IPS-18a (cell line): ENCODE results near the gene DDX52.
A peak's percentile ranks its signal among the peaks of the same experiment; 100 is the strongest.

Source experiments
- H3K27ac ChIP-seq: one replicate; pipeline ENCODE4 v1.5.1; 2013; ENCODE audit warnings: low read length
- H3K27me3 ChIP-seq: one replicate; pipeline ENCODE4 v1.6.1; 2013; ENCODE audit warnings: mild to moderate bottlenecking, low read length; ENCODE audit not compliant: control insufficient read depth, insufficient read depth
- H3K36me3 ChIP-seq: one replicate; pipeline ENCODE4 v1.6.1; 2013; ENCODE audit warnings: low read depth, low read length; ENCODE audit not compliant: control insufficient read depth
- H3K4me1 ChIP-seq: one replicate; pipeline ENCODE4 v1.6.1; 2013; ENCODE audit warnings: low read depth, low read length; ENCODE audit not compliant: control insufficient read depth
- H3K4me3 ChIP-seq: one replicate; pipeline ENCODE4 v1.5.1; 2013; ENCODE audit warnings: low read length
- H3K9ac ChIP-seq: one replicate; pipeline ENCODE4 v1.6.1; 2013; ENCODE audit warnings: mild to moderate bottlenecking, low read length, moderate library complexity
- H3K9me3 ChIP-seq: one replicate; pipeline ENCODE4 v1.6.1; 2013; ENCODE audit warnings: low read depth, low read length; ENCODE audit not compliant: control insufficient read depth

DDX52 gene

GRCh38 chr17:37608351-37609169 lies 34.7 kb downstream of the DDX52 start:
- H3K27me3 ChIP-seq: no peaks in the 10 kb centered on the region
- peaks cover 13% of the 10 kb centered on the region for H3K36me3 ChIP-seq
- H3K4me3 ChIP-seq: peak overlapping the region; percentile 96
- H3K27ac ChIP-seq: no peak overlapping the region
- peak overlapping the region; percentile 83 for H3K9ac ChIP-seq
- no peaks in the 10 kb centered on the region for H3K4me1 ChIP-seq
- no peaks in the 10 kb centered on the region for H3K9me3 ChIP-seq

- peaks cover 5% of the 10 kb centered on the region for H3K36me3 ChIP-seq
- peak overlapping the region; percentile 96 for H3K4me3 ChIP-seq
- H3K4me1 ChIP-seq: no peaks in the 10 kb centered on the region
Measured at GRCh38 chr17:37607637-37608331, 35.5 kb downstream of the DDX52 start.

DNA sequence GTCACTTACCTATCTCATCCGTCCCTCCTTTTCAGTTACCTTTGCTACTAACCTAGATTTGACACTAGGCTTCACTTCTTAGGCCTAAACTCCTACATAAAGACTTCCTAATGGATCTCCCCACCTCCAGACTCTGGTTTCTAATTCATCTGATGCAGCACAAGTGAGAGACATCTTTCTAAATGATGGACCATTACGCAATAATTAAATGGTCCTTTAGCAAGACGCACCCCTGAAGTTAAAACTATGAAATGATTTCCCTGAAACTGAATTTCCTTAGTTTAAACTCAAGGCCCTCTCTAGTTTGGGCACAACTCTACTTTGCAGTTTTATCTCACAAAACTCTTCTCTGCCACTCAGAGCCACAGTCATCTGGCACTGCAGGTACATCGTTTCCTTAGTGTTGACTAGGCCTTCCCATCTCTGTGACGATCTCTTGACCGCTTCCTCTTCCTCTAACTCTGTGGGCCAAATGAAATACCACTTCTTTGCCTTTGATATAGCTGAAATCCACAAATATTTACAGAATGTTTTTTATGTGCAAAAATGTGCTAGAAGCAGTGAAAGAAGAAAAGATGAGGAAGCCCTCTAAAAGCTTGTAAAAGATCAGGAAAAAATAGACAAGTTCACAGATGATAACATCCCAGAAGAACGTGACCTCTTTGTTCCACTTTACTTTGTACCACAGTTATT lies 37.3 kb downstream of the DDX52 start:
- H3K36me3 ChIP-seq: no peaks in the 10 kb centered on the region
- H3K4me1 ChIP-seq: no peaks in the 10 kb centered on the region
- no peak overlapping the region for H3K4me3 ChIP-seq
- no peak overlapping the region for H3K9ac ChIP-seq
- no peaks in the 10 kb centered on the region for H3K9me3 ChIP-seq
- H3K27me3 ChIP-seq: no peaks in the 10 kb centered on the region
- H3K27ac ChIP-seq: no peak overlapping the region

More at GRCh38 chr17:37607637-37608331, 35.5 kb downstream of the DDX52 start:
- Histone ChIP-seq H3K9ac (peak overlapping the region; percentile 83), H3K27me3 (no peaks in the 10 kb centered on the region), H3K27ac (no peak overlapping the region), H3K9me3 (no peaks in the 10 kb centered on the region)

- Histone ChIP-seq H3K4me1 (no peaks in the 10 kb centered on the region), H3K4me3 (no peak overlapping the region), H3K27ac (no peak overlapping the region), H3K9me3 (no peaks in the 10 kb centered on the region), H3K36me3 (no peaks in the 10 kb centered on the region), H3K27me3 (no peaks in the 10 kb centered on the region), H3K9ac (no peak overlapping the region)
Measured at GRCh38 chr17:37605081-37605480, 38.2 kb downstream of the DDX52 start.

DNA sequence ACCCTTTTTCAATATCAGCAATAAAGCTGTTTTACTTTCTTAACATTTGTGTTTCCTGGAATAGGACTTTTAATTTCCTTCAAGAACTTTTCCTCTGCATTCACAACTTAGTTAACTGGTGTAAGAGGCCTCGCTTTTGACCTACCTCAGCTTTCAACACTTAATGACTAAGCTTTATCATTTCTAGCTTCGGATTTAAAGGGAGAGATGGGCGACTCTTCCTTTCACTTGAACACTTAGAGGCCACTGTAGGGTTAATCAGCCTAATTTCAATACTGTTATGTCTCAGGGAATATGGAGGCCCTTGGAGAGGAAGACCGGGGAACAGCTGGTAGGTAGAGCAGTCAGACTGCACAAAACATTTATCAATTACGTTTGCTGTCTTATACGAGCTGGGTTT lies 38.7 kb downstream of the DDX52 start:
- H3K9me3 ChIP-seq: no peaks in the 10 kb centered on the region
- no peaks in the 10 kb centered on the region for H3K36me3 ChIP-seq
- H3K4me1 ChIP-seq: no peaks in the 10 kb centered on the region
- no peak overlapping the region for H3K27ac ChIP-seq
- H3K4me3 ChIP-seq: no peak overlapping the region
- no peak overlapping the region for H3K9ac ChIP-seq
- no peaks in the 10 kb centered on the region for H3K27me3 ChIP-seq

GRCh38 chr17:37598145-37598544 lies 45.1 kb downstream of the DDX52 start:
- Histone ChIP-seq H3K4me3 (no peak overlapping the region), H3K27me3 (no peaks in the 10 kb centered on the region), H3K27ac (no peak overlapping the region), H3K9ac (no peak overlapping the region), H3K4me1 (no peaks in the 10 kb centered on the region), H3K36me3 (peaks cover 24% of the 10 kb centered on the region), H3K9me3 (no peaks in the 10 kb centered on the region)

DNA sequence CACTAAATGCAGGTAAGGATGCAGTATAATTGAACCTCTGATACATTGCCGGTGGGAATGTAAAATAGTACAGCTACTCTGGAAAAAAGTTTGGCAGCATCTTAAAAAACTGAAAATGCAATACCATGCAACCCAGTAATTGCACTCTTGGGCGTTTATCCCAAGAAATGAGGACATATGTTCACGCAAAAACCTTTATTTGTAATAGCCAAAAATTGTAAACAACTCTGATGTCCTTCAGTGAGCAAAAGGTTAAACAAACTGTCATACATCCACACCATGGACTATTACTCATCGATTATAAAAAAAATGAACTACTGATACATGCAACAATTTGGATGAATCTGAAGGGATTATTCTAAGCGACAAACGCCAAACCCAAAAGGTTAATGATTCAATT lies 51.0 kb downstream of the DDX52 start:
- Histone ChIP-seq H3K36me3 (peaks cover 14% of the 10 kb centered on the region), H3K27ac (no peak overlapping the region), H3K27me3 (no peaks in the 10 kb centered on the region), H3K4me3 (no peak overlapping the region), H3K4me1 (no peaks in the 10 kb centered on the region), H3K9ac (no peak overlapping the region), H3K9me3 (no peaks in the 10 kb centered on the region)

GRCh38 chr17:37585066-37585465 lies 58.2 kb downstream of the DDX52 start:
- Histone ChIP-seq H3K36me3 (peaks cover 35% of the 10 kb centered on the region), H3K4me3 (no peak overlapping the region), H3K27me3 (no peaks in the 10 kb centered on the region), H3K9ac (no peak overlapping the region), H3K27ac (no peak overlapping the region), H3K4me1 (no peaks in the 10 kb centered on the region), H3K9me3 (no peaks in the 10 kb centered on the region)

GRCh38 chr17:37576281-37576680 lies 67.0 kb downstream of the DDX52 start:
- Histone ChIP-seq H3K9me3 (no peaks in the 10 kb centered on the region), H3K4me3 (no peak overlapping the region), H3K9ac (no peak overlapping the region), H3K27ac (no peak overlapping the region), H3K27me3 (no peaks in the 10 kb centered on the region), H3K36me3 (peaks cover 4% of the 10 kb centered on the region), H3K4me1 (no peaks in the 10 kb centered on the region)

GRCh38 chr17:37574427-37574826 lies 68.8 kb downstream of the DDX52 start:
- no peak overlapping the region for H3K27ac ChIP-seq
- no peaks in the 10 kb centered on the region for H3K9me3 ChIP-seq
- H3K36me3 ChIP-seq: peaks cover 13% of the 10 kb centered on the region

DNA sequence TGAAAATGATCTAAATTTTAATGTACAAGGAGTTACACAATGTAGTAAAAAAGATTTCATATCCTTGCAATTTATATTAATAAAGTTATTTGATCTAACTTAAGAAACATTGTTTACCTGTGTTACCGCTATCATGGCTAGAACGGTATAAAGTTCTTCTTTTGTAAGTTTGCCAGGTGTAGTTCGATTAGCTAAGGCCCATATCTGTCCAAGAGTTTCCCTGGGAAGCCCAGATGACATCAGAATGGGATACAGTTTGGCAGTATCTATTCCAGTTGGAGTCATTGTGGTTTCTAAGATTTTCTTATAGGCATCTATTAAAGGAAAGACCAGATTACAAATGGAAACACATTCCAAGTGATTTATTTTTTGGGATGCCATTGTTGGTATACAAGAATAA lies 71.6 kb downstream of the DDX52 start:
- Histone ChIP-seq H3K27me3 (no peaks in the 10 kb centered on the region), H3K9ac (no peak overlapping the region), H3K36me3 (peaks cover 32% of the 10 kb centered on the region), H3K9me3 (no peaks in the 10 kb centered on the region), H3K4me3 (no peak overlapping the region), H3K4me1 (no peaks in the 10 kb centered on the region), H3K27ac (no peak overlapping the region)

More at GRCh38 chr17:37574427-37574826, 68.8 kb downstream of the DDX52 start:
- no peak overlapping the region for H3K9ac ChIP-seq
- no peaks in the 10 kb centered on the region for H3K27me3 ChIP-seq
- H3K4me1 ChIP-seq: no peaks in the 10 kb centered on the region
- H3K4me3 ChIP-seq: no peak overlapping the region
